ENCODE results near the gene ACAP1. TPM values are rescaled to one million over a fixed set of nuclear protein-coding genes. Genes with fewer than 3 reads are reported as not detected.

ACAP1 gene
- total RNA-seq (2014; rRNA removed; shearing (Covaris generic)): 0.19 TPM in 1 of 2 replicates, not detected in the other

GRCh38 chr17:7336240-7337175 lies at the start of gene ACAP1:
ACAP1 (plus strand) TSS chr17:7336529; CDS start chr17:7336735, 206 bp downstream.
- no peak for DNase-seq (ENCODE audit: low spot score)

- DNase-seq (ENCODE audit: low spot score): no peak
Observed at GRCh38 chr17:7289256-7290032, 46.9 kb upstream of the ACAP1 start.

- DNase-seq (ENCODE audit: low spot score): no peak
Observed at GRCh38 chr17:7290166-7290565, 46.2 kb upstream of the ACAP1 start.

- no peak for DNase-seq (ENCODE audit: low spot score)
Observed at GRCh38 chr17:7290685-7291084, 45.6 kb upstream of the ACAP1 start.

- DNase-seq (ENCODE audit: low spot score): no peak
Observed at GRCh38 chr17:7292194-7292593, 44.1 kb upstream of the ACAP1 start.

GRCh38 chr17:7292729-7293128 lies 43.6 kb upstream of the ACAP1 start:
- no peak for DNase-seq (ENCODE audit: low spot score)

GRCh38 chr17:7293159-7293558 lies 43.2 kb upstream of the ACAP1 start:
- DNase-seq (ENCODE audit: low spot score): no peak

- no peak for DNase-seq (ENCODE audit: low spot score)
Observed at GRCh38 chr17:7293816-7294613, 42.3 kb upstream of the ACAP1 start.

- DNase-seq (ENCODE audit: low spot score): no peak
Observed at GRCh38 chr17:7294614-7295153, 41.6 kb upstream of the ACAP1 start, which contains the start of gene YBX2. YBX2 (minus strand) TSS chr17:7294639; CDS start chr17:7294500, 139 bp downstream.

GRCh38 chr17:7295230-7296180 lies 40.8 kb upstream of the ACAP1 start:
- no peak for DNase-seq (ENCODE audit: low spot score)

- DNase-seq (ENCODE audit: low spot score): peak; percentile 59
Observed at GRCh38 chr17:7296189-7296861, 40.0 kb upstream of the ACAP1 start.

GRCh38 chr17:7304179-7304578 lies 32.1 kb upstream of the ACAP1 start:
- no peak for DNase-seq (ENCODE audit: low spot score)

- DNase-seq (ENCODE audit: low spot score): peak; percentile 98
Observed at GRCh38 chr17:7306911-7307685, 29.2 kb upstream of the ACAP1 start, which contains the start of gene EIF5A. EIF5A (plus strand) TSS chr17:7307628; CDS start chr17:7309636, 2,008 bp downstream.

- no peak for DNase-seq (ENCODE audit: low spot score)
Observed at GRCh38 chr17:7307686-7308624, 28.4 kb upstream of the ACAP1 start.

GRCh38 chr17:7308625-7309433 lies 27.5 kb upstream of the ACAP1 start:
- DNase-seq (ENCODE audit: low spot score): peak; percentile 59

- DNase-seq (ENCODE audit: low spot score): no peak
Observed at GRCh38 chr17:7309628-7310027, 26.7 kb upstream of the ACAP1 start.

Measured in H4 (cell line).